HG02763 (cell line): ENCODE data around the gene ATP9B.
A peak's percentile ranks its signal among the peaks of the same experiment; 100 is the strongest.
"Not testable (repeated sequence)": the region's sequence is repeated elsewhere in the genome, so short reads cannot be mapped to it uniquely, and the experiment has no call there.

ENCODE experiments used
- ATAC-seq: cut with Tn5 transposase; IDR thresholded peaks from one replicate; pipeline ENCODE4 v1.9.1; 2021; ENCODE audit warnings: mild to moderate bottlenecking, moderate library complexity; ENCODE audit not compliant: unreplicated experiment

The ATP9B gene

DNA sequence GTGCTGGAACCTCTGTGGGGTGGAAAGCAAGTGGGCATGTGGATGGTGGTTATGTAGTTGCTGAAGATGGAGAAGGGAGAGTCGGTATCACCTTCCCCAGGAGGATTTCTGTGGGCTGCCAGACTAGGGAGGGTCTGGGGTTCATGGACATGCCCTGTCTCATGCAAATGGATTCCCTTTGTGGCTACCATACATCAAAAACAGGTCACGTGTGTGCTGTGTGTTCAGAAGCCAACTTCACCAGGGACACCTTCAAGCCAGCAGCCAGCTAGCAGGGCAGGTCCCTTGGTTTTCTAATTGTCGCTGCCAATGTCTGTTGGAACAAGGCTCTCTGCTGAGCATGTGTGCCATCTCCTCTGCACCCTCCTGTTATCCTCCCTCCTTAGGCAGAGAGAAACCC is 155.2 kb downstream of the ATP9B start:
- no peak for ATAC-seq

DNA sequence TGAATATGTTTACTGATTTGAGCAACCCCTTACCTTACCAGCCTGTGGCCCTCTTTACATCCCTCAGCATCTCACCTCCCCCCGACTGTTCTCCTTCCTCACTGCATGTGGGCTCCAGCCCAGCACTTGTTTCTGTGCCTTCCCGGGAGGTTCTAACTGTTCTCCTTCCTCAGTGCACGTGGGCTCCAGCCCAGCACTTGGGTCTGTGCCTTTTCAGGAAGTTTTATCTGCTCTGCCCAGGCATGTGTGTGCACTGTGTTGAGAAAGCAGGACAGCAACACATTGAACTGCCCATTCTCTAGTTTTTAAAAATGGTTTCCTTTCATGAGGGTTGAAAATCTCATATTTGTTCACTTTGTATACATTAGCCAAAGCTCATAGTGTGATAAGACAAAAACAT is 158.4 kb downstream of the ATP9B start:
- no peak for ATAC-seq

GRCh38 chr18:79229431-79229830 is 160.2 kb downstream of the ATP9B start:
- no peak for ATAC-seq

GRCh38 chr18:79234438-79234837 is 165.2 kb downstream of the ATP9B start:
- no peak for ATAC-seq

DNA sequence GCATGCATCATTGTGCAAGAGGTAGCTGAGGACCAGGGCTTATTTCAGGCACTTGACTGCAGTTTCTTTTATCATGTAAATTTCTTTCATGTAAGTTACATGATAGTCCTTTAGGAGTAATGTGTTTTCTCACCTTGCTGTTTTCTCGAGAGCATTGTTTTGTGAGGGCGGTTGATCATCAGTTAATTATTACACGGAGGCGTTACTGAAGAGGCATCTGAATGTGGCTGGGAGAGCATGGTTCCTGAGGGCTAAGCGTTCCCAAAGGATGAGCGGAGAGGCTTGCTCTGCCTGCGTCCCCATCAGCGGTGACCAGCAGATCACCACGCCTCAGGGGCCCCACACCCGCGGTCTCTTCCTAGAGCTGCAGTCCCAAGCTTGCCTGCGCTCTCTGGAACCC is 170.4 kb downstream of the ATP9B start:
- ATAC-seq, result no peak

DNA sequence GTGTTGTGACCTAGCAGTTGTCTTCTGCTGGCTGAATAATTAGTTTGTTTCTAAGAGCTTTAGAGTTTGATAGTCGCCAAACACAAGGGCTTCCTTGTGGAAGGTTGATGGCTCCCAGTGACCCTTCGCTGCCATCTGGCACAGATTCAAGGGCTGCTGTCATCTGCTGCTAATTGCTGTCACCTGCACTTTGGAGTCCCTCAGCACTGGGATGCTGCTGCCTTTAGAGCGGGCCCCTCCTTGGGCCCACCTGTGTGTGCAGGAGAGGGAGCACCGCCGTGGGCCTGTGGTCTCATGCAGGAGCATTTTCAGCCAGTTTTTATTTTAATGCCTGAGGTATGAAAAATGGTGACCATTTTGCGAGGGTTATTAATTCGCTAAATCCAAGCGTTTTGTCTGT is 172.6 kb downstream of the ATP9B start:
- no peak for ATAC-seq

- ATAC-seq, result no peak
Observed at GRCh38 chr18:79242246-79242645, 173.1 kb downstream of the ATP9B start.

DNA sequence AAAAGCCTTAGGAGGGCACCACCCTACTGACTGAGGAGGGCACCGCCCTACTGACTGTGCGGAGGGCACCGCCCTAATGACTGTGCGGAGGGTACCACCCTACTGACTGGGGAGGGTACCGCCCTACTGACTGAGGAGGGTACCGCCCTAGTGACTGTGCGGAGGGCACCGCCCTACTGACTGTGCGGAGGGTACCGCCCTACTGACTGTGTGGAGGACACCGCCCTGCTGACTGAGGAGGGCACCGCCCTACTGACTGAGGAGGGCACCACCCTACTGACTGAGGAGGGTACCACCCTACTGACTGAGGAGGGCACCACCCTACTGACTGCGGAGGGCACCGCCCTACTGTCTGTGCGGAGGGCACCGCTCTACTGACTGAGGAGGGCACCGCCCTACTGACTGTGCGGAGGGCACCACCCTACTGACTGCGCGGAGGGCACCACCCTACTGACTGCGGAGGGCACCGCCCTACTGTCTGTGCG is 176.4 kb downstream of the ATP9B start:
- no peak for ATAC-seq

DNA sequence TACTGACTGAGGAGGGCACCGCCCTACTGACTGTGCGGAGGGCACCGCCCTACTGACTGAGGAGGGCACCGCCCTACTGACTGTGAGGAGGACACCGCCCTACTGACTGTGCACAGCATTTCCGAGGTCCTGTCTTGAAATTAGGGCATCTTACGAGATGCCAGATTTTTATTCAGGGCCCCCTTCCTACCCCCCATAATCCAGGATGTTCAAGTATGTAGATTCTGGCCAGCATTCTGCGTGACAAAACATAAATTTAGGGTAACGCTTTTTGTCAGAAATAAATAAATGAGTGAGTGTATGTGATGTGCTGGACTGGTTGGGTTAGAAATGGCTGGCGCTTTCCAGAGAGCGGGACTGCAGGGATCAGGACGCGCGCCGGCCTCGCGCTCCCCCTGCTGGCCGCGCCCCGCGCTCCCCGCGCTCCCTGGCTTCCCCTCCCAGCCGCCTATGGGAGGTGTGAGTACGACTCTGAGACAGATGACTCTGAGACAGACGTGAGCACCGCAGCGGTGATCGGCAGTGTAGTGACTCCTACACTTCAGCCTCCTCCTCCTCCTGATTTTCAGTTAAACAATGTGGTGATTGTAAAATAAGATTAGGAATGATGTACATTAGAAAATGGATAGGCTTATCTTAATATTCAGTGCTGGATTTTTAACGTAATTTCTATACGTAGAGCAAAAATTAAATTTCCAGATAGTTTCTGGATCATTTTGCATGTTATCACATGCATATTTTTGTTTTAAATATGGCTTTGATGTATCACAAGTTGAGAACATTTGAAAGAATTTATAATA is 177.3 kb downstream of the ATP9B start:
- ATAC-seq, result peak; percentile 97

DNA sequence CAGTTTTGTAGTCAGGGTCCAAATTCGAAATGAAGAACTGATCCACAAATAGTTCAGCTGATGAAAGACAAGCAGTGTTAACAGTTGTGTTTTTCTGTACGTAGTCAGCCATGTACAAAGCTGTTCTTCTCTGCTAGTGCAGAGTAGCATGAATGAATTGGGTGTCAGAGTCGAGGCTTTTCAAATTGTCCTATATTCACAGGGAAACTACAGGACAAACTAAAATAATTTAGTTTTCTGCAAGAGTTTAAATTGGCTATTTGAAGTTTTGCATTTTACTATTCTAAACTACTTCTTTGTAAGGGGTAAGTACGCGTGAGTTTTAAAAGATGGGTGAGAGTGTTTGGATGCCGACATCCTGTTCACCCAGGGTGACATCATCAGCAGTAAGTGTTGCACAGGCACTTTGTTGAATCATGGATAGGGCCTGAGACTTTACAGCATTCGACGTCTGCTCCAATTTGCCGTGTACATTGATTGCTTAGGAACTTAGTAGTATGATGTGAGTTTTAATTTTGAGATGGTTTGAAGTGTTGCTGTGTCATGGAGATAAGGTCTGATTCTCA is 179.4 kb downstream of the ATP9B start:
- no peak for ATAC-seq

DNA sequence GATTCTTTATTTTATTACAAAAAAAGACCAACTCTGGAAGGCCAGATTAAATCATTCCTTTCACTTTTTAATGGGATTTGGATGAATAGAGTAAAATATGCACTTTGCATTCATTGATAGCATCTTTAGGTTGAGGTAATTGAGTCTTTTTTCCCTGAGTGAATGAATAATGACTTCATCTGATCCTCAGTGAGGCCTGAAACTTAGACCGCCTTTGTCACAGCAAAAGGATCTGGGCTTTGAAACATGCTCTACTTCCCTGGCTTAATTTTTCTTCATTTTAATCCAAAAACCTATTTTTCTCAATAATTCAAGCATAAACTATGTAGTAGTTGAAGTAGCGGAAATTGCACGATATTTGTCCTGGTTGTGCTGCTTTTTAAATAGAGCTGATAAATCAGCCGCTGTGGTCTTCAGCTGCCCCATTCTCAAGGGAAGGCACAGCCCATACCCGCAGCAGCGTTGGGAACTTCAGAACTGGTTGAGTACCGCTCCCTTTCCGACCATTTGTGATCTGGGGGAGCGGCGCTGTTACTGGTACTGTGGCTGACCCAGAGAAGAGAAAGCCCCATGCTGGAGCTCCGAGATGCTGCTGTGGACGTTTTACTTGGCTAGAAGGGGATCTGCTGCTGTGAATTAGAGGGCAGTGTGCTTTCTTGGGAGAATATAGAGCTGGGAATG is 181.2 kb downstream of the ATP9B start:
- no peak for ATAC-seq

GRCh38 chr18:79251021-79251420 is 181.8 kb downstream of the ATP9B start:
- no peak for ATAC-seq

- no peak for ATAC-seq
Observed at GRCh38 chr18:79252904-79253633, 183.9 kb downstream of the ATP9B start.

DNA sequence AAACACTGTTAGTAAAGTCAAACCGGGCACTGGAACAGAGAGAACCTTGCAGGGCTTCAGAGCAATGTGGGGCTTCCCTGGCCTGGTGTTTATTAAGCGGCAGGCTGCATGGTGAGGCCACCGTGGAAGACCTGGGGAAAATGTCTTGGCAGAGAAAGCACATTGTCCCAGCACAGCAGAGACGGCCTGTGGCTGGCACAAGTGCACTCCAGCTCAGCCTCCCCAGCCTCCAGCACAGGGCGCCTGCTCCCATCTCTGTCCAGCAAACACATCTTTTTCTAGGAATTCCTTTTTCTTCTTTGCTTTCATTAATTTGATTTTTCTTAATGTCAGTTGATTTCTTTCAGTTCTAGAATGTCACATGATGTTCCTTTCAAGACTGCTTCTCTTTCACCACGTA is 188.3 kb downstream of the ATP9B start:
- ATAC-seq, result no peak

DNA sequence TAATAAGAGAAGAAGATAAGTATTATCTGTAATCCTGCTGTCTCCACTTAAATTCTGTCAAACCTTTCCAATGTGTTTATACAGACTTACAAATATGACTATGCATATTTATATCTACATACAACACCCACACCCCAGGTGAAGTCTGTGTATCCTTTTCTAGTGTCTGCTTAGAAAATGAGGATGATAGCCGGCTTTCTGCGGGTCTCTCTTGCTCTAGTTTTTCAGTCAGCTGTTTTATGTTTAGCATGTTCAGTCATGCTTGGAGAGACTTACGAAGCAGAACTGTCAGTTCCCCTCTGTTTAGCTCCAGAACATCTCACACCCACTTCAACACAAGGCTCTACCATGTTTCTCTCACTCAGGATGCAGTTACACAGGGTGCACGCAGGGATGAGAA is 189.3 kb downstream of the ATP9B start:
- ATAC-seq, result no peak

- no peak for ATAC-seq
Observed at GRCh38 chr18:79259218-79259617, 190.0 kb downstream of the ATP9B start.

- no peak for ATAC-seq
Observed at GRCh38 chr18:79260023-79260422, 190.8 kb downstream of the ATP9B start.

GRCh38 chr18:79260510-79260909 is 191.3 kb downstream of the ATP9B start:
- ATAC-seq, result no peak

- not testable (repeated sequence) for ATAC-seq
Observed at GRCh38 chr18:79265068-79265467, 195.9 kb downstream of the ATP9B start.

DNA sequence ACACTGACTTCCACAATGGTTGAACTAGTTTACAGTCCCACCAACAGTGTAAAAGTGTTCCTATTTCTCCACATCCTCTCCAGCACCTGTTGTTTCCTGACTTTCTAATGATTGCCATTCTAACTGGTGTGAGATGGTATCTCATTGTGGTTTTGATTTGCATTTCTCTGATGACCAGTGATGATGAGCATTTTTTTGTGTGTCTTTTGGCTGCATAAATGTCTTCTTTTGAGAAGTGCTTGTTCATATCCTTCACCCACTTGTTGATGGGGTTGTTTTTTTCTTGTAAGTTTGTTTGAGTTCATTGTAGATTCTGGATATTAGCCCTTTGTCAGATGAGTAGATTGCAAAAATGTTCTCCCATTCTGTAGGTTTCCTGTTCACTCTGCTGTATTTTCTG is 202.6 kb downstream of the ATP9B start:
- ATAC-seq, result not testable (repeated sequence)

DNA sequence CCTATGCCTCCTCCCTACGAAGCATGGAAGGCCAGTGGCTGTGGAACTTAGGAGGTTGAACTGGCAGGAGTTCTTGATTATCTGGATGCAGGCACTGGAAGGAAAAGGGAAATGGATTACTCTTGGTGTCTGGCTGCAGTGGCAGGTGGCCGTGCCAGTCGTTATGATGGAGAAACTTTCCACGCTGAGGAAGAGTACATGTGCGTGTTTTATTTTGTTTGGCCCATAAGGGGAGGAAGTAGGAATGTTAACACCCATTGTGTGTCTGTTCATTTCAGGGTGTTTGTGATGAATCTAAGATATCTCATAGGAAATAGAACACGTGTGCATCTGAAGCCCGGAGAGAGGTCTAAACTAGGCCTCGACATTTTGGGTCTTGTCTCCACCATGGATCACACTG is 203.7 kb downstream of the ATP9B start:
- ATAC-seq, result no peak
